Left renal pelvis (tissue), 4 donors: ENCODE results near the gene LRRTM2. TPM values are rescaled to one million over a fixed set of nuclear protein-coding genes. Genes with fewer than 3 reads are reported as not detected.

Experiments
- DNase-seq, 4 donors: peaks; one replicate each; pipeline ENCODE4 v3.0.0-alpha.2; 2013; ENCODE audit warnings: low read depth in 4 of 4, low spot score in 3 of 4
- polyA plus RNA-seq, 4 donors: library from polyadenylated mRNA; unstranded; fragments of 120-200 nt; gene quantifications; one replicate each; pipeline ENCODE4 v1.2.1, GENCODE V29; 2013; ENCODE audit not compliant: insufficient read length in 4 of 4

Gene LRRTM2
- polyA plus RNA-seq, 4 donors = 1.9 to 3.6 (median 2.8) TPM

DNA sequence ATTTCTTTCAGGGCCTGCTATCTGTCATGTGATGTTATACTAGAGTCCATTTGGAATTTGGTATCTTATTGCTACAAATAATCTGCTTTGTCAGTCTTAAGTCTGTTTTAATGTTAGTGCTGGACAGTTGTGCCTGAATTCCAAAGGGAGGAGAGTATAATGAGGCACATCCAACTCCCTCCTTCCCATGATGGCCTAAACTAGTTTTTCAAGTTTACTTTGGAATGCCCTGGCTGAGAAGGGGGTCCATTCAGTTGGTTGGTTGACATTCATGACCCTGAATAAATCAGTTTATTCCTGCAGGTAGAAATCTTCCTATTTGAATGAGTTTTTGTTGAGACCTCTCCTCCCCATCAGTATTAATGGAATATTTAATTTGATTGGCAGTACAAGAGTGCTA is 9.4 kb upstream of the LRRTM2 start:
- DNase-seq = no peak

DNA sequence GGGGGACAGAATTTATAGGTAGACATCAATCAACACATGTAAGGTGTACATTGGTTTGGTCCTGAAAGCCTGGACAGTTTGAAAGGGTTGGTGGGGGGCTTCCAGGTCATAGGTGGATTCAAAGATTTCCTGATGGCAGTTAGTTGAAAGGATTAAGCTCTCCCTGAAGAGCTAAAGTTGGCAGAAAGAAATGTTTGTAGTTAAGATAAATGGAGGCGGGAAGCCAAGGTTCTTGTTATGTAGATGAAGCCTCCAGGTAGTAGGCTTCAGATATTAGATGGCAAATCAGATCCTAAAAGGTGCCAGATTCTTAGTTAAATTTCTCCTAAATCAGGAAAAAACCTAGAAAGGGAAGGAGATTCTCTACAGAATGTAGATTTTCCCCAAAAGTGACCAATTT is 9.0 kb upstream of the LRRTM2 start:
- no peak for DNase-seq

DNA sequence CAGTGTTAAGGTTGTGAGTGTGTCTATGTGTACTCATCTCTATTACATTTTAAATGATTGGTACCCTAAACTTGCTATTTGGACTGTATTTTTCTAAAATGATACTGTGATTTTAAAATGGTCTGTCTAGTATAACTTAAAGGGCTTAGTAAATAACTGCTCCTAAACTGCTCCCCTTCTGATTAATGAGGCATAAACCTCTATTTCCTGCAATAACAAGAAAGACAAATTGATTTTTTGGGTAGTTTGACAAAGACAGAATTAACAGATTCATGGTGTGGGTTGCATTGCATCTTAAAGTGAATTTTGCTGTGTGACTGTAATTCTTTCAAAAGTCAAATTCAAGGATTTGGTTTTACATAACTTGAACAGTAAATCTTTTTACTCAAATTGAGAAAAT is 8.1 kb upstream of the LRRTM2 start:
- no peak for DNase-seq

DNA sequence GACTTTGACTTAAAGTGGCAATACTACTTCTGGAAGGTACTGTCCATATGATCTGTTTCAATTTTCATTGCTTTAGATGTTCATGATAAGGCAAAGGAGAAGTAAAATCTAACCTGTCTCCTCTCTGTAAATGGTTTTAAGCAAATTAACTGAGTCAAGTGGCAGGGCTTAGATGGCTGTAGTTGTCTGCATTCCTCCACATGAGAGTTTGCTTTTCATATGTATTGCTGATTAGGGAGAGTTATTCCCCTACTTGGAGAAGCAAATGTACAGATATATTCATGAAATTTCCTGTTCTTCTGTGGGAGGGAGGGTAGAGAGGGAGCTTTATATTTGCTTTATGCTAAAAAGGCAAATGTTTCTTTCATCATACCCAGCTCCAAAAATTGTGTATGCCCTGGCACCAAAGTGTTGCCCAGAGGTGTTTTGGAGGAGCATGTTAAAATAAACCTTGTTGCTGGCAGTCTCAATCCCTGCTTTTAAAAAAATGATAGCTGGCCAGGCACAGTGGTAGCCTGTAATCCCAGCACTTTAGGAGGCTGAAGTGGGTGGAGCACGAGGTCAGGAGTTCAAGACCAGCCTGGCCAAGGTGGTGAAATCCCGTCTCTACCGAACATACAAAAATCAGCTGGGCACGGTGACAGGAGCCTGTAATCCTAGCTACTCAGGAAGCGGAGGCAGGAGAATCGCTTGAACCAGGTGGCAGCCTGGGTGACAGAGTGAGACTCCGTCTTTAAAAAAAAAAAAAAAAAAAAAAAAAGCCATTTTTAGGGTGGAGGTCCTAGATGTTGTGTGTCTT is 3.5 kb upstream of the LRRTM2 start:
- no peak for DNase-seq

DNA sequence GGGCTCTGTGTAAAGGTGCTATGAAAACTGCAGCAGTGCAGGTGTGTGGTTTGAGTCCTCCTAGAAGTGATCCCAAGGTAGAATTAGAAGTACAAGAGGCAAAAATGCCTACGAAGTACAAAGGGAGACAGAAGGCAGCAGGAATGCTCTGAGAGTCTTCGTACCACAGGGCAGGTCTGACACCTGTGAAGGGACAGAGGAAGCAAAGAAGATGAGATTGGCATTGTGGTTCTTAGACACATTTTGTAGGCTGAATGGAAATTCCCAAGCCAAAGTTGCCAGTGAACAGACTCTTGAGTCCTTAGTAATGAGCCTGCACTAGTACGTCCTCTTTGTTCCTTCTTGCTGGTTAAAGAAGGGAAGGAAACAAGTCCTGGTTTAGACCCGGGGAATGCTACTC is 1.7 kb upstream of the LRRTM2 start:
- no peak for DNase-seq

DNA sequence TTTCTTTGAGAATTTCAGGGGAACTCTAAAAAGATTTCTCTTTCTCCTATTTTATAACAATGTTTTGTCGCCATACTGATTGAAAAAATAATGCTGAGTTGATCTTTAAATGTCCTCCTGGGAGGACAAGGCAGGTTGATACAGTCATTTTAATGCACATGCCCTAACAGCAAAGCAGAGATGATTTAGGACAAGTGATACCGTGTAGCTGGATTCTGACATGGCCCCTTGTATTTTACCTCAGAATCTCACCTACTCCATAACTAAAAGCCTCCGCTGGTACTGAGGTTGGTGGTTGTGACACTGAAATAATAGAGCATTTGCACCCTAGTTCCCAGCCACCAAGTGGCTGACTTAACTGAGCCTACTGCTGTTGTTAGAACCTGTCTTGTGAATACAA is 811 bp upstream of the LRRTM2 start:
- DNase-seq = no peak

DNA sequence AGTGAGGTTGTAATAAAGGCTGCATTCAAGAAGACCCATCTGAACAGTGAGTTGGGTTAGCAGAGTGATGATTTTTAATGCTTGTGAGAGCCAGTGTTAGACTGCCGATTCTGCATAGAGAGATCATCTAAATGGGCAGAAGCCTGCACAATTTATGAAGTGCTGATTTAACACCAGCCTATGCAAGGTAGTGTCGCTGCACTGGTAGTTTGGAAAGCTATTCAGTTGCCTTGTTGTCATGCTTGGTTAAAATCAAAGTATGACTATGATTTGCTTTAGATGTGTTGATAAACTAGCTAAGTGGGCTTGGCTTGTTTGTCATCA is 379 bp upstream of the LRRTM2 start:
- no peak for DNase-seq

DNA sequence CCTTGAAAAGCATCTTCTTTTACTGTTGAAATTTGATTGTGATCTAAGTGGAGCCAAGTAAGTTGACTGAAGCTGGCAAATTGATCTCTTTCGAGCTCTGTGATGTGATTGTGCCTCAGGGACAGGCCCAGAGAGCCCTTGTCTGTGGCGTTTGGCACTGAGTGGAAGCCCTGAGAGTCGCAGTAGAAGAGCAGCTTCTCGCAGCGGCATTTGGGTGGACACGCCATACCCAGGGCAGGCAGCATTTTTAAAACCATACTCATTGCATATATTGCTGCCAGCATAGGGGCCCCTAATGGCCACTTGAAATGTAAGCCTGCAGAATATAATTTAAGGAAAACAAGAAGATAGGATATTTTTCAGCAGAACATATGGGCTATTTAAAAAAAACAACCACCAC is 894 bp downstream of the LRRTM2 start:
- DNase-seq = no peak

DNA sequence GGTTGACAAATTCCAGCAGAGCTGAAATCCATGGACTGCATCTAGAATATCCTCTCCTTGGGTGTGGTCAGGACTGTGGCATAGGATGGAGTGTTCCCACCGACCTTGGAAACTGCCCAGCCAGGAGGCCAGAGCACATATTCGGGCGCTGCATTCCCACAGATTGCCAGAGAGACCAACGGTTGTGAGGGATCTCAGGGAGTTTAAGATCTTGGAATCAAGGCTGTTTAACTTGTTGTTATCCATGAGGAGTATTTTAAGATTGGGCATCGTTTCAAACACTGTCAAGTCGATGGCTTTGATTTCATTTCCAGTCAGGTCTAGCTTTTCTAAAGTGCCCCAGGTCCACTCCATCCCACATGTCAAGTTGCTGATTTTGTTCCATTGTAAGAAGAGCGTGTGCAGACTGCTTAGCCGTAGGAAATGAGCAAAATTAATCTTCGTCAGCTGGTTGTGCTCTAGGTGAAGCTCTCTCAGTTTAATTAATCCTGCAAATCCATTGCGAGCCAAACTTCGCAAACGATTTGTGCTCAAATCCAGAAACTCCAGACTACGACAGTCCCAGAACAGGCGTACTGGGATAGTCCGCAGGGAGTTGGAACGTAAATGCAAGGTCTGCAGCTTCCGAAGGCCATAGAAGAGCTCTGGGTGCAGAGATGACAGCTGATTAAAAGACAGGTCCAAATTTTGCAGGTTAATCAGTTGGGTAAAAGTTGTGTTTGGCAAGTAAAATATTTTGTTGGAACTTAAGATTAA is 1.5 kb downstream of the LRRTM2 start:
- DNase-seq = no peak

DNA sequence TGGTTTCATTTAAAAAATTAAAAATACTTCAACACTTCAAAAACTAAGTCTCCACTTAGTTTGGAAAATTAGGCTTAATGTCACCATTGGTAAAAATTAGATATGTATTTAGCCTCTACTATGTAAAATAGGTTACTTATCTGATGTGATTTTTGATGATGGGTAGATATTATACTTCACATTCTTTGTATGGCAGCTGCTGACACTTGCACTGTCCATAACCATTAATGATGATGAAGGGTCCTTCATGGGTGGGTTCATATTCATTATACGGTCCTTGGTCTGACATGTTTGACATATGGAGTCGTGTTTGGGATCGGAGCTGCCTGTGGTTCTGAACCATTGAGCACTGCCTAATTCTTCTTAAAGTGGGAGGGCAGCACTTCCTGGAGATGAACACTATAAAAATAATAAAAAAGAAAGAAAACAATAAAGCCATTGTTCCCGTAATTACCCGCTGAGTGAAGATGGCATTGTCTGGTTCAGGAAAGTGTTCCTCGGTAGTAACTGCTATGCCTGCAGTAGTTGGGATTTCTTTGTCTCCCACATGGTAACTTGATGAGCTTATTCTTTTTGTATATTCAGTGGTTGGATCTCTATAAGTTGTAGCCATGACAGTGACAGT is 2.2 kb downstream of the LRRTM2 start:
- no peak for DNase-seq

DNA sequence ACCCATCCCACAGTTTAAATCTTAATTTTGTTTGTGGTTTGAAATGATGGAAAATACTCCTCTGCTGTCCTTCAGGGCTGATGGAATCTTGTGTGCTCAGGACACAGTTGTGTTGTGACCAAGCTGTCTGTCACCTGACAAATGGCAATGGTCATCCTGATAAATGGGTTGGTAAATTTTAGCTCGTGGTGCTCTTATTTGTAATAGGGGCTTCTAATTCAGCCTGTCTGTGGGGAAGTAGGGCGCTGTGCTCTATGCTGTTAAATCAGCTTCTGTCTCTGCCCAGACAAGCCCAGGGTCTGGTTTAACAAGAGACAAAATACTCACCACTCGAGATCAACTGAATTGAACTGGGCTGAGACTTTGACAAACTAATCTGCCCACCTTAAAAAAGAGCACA is 4.5 kb downstream of the LRRTM2 start:
- DNase-seq = no peak

DNA sequence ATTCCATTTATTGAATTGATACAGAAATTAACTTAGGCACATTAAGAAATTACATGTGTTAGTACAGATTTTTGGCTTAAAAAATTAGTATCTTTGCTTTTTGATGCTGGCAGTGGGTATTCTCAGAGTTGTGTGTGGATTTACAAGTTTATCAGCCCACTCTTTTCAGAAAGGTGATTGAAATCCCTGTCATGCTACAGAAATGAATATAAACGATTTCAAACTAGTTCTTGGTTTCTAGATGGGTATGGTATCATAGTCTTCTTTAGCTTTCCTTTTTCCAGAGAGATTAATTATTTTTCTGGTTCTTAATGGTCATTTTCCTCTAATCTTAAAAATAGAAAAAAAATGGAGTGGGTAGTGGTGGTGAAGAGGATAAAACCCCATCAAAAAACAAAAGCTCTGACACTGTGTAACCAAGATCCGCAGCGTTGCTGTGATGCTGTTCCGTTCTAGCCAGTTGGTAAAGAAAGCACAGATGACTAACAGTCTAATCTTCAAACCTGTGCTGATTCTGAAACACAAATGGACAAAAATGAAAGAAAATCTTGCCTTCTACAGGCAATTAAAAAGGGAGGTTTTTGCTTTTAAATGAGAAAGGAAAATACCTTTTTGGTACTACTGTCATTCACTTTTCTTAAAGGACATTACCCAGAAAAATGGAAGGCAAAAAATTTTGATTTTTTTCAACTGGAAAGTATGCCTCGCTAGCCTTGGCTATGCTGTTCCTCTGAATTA is 5.2 kb downstream of the LRRTM2 start:
- no peak for DNase-seq

DNA sequence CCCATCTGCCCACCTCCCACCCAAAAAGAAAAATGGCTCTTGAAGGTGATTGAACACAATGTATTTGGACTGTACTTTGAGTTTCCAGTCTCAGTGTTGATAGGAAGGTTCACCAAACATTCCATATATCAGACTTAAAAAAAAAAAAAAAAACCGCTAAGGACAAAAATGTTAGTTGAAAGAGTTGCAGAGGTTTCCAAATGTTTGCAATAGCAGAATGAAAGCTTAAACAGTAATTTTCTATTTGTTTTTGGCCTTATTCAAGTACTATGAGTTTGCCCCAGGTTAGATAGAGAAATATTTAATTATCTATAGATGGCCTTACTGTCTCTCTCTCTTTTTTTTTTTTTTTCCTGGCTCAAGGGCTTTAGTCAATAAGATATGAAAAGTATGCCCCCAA is 6.1 kb downstream of the LRRTM2 start:
- no peak for DNase-seq

DNA sequence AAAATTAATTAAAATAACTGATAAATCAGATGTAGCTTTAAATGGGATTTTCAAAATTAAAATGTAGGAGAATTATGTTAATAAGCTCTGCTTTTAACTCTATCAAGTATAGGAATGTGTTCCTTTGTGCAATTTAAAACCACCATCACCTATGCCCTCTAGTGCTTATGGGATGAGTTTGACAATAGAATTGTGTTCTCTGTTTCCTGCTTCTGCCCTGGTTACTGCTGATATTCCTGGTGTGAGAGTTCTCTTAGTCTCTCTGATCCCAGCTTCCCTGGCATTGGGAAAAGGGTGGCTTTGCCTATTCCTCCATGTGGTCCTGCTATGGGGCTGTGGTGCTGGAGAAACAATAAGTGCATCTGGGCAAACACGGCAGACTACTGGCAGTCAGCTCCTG is 8.1 kb downstream of the LRRTM2 start:
- DNase-seq = no peak

DNA sequence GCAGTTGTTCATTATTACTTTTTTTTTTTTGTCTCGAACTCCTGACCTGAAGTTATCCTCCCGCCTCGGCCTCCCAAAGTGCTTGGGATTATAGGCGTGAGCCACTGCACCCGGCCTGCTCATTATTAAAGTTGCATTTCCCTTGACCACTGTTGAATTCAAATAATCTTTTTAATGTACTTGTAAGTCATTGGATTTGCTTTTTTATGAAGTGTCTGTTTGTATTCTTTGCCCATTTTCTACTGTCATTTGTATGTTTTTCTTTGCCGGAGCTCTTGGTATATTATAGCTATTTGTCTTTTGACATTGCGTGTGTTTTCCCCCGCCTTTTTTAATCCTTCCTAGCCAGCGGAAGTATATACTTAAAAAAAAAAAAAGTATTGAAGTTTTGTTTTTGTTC is 22.0 kb downstream of the LRRTM2 start:
- no peak for DNase-seq

DNA sequence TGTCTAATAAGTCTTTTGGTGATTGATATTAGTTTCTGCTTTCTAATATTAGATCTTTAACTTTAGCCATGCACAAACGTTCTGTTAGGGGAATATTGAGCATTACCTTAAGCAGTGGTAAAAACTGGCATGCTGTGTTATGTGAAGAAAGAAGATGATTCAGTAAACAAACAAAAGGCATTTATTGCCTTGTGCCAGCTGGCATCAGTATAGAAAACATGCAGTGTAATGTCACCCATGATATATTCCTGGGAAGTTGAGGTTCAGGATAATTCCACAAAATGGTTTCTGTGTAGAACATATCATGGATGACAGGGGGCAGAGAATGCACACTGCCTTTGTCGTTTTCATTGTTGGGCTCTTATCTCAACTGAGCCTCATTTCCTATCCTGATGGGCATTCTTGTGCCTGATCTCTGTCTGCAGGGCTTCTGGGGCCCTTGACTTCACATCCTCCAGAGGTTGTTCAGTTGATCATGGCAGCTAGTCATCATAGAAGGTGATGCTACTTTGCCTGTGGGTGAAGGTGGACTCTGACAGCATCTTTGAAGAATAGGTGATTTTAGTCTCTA is 24.2 kb downstream of the LRRTM2 start:
- DNase-seq = no peak

DNA sequence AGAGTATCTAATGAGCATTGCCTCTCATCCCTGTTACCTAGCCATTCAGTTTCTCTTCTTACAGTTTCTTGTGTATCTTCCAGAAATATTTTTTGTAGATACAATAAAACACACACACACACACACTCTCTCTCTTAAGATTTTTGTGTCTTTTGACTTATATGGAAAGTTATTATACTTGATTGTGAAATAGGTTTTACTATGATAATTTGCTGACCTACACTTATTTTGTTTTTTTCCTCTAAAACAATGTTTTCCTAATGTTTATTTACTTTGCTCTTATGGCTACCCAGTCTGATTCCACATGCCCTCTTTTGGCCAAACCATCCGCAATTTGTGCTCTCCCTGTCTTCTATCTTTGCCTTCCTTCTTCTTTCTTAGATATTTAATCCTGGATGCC is 25.3 kb downstream of the LRRTM2 start:
- no peak for DNase-seq

DNA sequence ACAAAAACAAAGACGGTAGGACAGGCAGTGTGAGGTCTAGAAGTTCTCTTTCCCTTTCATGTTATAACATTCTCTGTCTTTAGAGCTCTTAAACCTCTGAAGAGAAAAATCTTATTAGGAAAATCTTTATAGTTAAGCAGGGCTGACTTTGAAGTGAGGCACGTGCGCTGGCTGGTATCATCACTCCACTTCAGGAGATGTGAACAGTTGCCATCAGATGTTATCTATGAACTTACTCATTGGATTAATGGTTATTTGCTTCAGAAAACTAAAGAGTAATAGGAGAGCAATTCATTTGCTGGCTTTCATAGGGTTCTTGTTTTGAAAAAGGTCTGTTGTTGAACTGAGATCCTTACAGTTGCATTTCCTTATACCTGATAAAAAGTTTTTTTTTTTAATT is 25.7 kb downstream of the LRRTM2 start:
- DNase-seq = no peak

DNA sequence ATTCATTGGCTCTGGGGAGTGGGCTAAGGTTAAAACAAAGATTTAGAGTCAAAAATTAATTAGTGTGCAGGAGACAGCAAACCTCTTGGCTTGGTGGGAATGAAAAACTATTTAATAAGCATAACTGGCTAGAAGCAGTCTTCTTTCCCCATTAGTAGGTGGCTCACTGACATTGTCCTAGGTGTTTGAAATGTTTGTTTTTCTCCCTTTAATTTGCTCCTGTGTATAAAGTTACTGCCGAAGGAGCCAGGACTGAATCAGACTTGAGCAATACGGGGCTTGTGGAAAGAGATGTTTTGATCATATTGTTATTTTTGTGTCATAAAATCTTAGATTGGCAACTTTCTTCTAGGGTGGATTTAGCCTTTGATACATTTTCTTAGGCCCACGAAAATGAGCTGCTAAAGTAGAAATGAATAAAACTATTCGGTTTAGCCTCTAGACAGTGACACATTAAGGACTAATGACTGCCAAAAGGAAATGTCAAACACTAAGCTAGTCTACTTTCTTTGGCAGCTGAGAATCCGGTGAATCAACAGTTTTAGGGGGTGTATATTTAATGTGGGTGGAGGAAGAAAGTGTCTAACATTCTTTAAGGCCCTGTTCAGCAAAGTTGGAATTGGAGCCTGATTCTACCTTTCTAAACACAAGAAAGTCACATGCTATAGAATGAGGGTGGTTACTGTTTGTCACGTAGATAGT is 30.2 kb downstream of the LRRTM2 start:
- no peak for DNase-seq

DNA sequence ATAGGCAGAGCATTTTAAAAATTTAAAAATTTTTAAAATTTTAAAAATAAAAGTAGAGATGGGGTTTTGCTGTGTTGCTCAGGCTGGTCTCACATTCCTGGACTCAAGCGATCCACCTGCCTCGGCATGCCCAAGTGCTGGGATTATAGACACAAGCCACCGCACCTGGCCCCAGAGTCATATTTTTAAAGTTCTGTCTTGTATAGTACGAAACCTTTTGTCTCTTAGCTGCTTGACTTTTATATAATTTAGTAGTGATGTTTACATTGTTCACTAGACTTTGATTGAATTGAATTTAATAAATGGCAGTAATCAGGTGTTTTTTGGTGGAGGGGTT is 31.0 kb downstream of the LRRTM2 start:
- no peak for DNase-seq
